ENCODE data around the gene USP31. TPM values are rescaled to one million over a fixed set of nuclear protein-coding genes. Genes with fewer than 3 reads are reported as not detected.
A peak's percentile ranks its signal among the peaks of the same experiment; 100 is the strongest.

The USP31 gene
- total and polyA plus RNA-seq, 10 donors: 0.52 to 9.0 (median 5.5) TPM

DNA sequence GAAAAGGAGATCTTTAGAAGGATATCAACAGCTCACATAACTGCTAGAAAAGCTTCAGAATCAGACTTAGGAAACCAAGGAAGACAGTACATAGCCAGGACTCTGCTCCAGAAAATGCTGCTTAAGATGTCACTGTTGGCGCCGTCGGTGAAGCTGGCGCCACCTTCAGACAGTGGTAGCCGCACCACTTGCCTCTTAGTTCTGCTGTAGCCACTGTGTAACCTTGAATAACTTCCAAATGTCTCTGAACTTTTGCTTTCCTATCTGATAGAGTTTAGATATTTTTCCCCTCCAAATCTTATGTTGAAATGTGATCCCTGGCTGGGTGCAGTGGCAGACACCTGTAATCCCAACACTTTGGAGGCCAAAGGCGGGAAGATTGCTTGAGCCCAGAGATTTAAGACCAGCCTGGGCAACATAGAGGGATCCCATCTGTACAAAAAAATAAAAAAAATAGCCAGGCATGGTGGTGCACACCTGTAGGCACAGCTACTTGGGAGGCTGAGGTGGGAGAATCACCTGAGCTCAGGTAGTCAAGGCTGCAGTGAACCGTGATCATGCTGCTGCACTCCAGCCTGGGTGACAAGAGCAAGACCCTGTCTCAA lies 6.3 kb upstream of the USP31 start:
- Histone ChIP-seq H3K27ac (no peak overlapping the region), H3K36me3 (no peaks in the 10 kb centered on the region), H3K9me3 (no peaks in the 10 kb centered on the region), H3K4me3 (no peak overlapping the region), H3K4me1 (no peaks in the 10 kb centered on the region), H3K27me3 (replicated peaks in 1 of 7) (peaks cover 0 to 40% (median 0%) of the 10 kb centered on the region in 7 donors)
- 30 to 43% (median 37%) methylated on average over 7 of the region's 7 CpGs for WGBS, 5 donors
- intact Hi-C loops (cut with DNase I; ENCODE audit: low total_unique reads): no loop called here
- TF ChIP-seq POLR2AphosphoS5 (IDR thresholded peaks at IDR 0.05): no peak
- TF ChIP-seq, protein P1, sequence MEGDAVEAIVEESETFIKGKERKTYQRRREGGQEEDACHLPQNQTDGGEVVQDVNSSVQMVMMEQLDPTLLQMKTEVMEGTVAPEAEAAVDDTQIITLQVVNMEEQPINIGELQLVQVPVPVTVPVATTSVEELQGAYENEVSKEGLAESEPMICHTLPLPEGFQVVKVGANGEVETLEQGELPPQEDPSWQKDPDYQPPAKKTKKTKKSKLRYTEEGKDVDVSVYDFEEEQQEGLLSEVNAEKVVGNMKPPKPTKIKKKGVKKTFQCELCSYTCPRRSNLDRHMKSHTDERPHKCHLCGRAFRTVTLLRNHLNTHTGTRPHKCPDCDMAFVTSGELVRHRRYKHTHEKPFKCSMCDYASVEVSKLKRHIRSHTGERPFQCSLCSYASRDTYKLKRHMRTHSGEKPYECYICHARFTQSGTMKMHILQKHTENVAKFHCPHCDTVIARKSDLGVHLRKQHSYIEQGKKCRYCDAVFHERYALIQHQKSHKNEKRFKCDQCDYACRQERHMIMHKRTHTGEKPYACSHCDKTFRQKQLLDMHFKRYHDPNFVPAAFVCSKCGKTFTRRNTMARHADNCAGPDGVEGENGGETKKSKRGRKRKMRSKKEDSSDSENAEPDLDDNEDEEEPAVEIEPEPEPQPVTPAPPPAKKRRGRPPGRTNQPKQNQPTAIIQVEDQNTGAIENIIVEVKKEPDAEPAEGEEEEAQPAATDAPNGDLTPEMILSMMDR (IDR thresholded peaks at IDR 0.05 in 8 of 11, conservative IDR thresholded peaks at IDR 0.05 in 3 of 11): peak in 2 of 11 experiments; percentile 2 to 13
- DNase-seq: no peak

DNA sequence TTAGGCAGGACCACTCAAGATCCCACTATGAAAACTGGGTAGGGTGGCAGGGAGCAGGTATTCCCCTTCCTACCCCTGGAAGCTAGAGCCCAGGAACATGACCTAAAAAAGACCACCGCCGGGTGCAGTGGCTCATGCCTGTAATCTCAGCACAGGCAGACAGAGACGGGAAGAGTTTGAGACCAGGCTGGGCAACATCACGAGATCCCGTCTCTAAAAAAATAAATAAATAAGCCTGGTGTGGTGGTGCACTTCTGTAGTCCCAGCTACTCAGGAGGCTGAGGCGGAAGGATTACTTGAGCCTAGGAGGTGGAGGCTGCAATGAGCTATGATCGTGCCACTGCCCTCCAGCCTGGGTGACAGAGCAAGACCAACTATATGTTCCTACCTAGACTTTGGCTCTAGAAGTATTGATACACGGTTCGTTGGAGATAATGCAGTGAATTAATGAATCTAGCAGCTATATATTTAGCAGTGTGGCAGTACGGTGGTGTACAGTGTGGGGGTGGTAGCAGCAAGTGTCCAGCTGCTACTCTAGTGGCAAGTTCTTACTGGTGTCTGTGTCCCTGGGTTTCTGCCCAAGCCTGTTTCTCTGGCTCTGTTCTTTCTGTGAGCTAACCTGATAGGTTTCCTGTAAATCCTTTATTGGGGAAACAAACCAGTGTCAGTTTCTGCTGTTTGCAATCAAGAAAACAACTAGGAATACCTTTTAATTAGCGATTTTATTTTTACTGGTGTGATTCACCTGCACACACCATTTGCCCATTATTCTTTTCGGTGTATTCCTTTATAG lies 3.3 kb upstream of the USP31 start:
- H3K27ac ChIP-seq: no peak overlapping the region
- peaks cover 5 to 20% (median 15%) of the 10 kb centered on the region in 6 donors for H3K4me1 ChIP-seq
- DNase-seq: no peak
- WGBS, 5 donors: 80 to 88% (median 85%) methylated on average over 12 of the region's 12 CpGs
- H3K9me3 ChIP-seq: no peaks in the 10 kb centered on the region
- H3K36me3 ChIP-seq: no peaks in the 10 kb centered on the region
- intact Hi-C loops (cut with DNase I; ENCODE audit: low total_unique reads): no loop called here
- H3K4me3 ChIP-seq: no peak overlapping the region
- H3K27me3 ChIP-seq (replicated peaks in 1 of 7): peaks cover 0 to 39% (median 0%) of the 10 kb centered on the region in 7 donors
- TF ChIP-seq POLR2A (IDR thresholded peaks at IDR 0.05): no peak
- TF ChIP-seq, protein P1 (IDR thresholded peaks at IDR 0.05 in 8 of 11, conservative IDR thresholded peaks at IDR 0.05 in 3 of 11): no peak
- no peak for TF ChIP-seq POLR2AphosphoS5 (IDR thresholded peaks at IDR 0.05)

DNA sequence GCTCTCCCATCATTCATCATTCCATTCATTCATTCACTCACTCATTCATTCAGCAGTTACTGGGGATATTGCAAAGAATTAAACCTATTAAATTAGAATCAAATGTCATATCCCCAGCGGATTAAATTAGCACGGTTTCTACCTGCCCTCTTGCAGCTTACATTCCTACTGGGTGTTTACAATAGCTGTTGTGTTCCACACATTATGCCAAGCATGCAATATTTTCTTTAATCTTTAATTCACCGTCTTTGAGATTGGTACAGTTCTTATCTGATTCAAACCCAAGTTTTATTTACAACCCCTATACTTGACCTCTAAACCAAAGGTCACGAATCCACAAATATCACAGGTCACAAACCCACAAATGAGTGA lies 727 bp upstream of the USP31 start:
- Histone ChIP-seq H3K4me3 (peak overlapping the region; percentile 37 to 90 (median 69)), H3K9me3 (no peaks in the 10 kb centered on the region), H3K27me3 (replicated peaks in 1 of 7) (peaks cover 0 to 21% (median 0%) of the 10 kb centered on the region in 7 donors), H3K36me3 (no peaks in the 10 kb centered on the region), H3K4me1 (peaks cover 5 to 43% (median 16%) of the 10 kb centered on the region in 6 donors), H3K27ac (peak overlapping the region in 2 of 8 donors; percentile 82)
- no peak for DNase-seq
- WGBS, 5 donors: 52 to 65% (median 57%) methylated on average over 4 of the region's 4 CpGs
- intact Hi-C loops (cut with DNase I; ENCODE audit: low total_unique reads): no loop called here
- no peak for TF ChIP-seq POLR2AphosphoS5 (IDR thresholded peaks at IDR 0.05)
- TF ChIP-seq, protein P1 (IDR thresholded peaks at IDR 0.05 in 8 of 11, conservative IDR thresholded peaks at IDR 0.05 in 3 of 11): no peak
- no peak for TF ChIP-seq POLR2A (IDR thresholded peaks at IDR 0.05)
